Vagina (tissue), 2 donors: ENCODE results near the gene MBD3. TPM values are rescaled to one million over a fixed set of nuclear protein-coding genes. Genes with fewer than 3 reads are reported as not detected.

ENCODE experiments used
- DNase-seq, 2 donors: peaks; one replicate each; pipeline ENCODE4 v3.0.0-alpha.2; 2017; ENCODE audit errors: extremely low spot score in 2 of 2
- H3K27ac ChIP-seq: fragments of 200-600 bp; sonication (generic); one replicate; pipeline ENCODE4 v1.5.1; 2019
- H3K27me3 ChIP-seq: fragments of 200-600 bp; sonication (generic); one replicate; pipeline ENCODE4 v1.5.1; 2019
- H3K36me3 ChIP-seq, 2 donors: fragments of 200-600 bp; sonication (generic); one replicate each; pipeline ENCODE4 v1.5.1; 2017 to 2019
- H3K4me1 ChIP-seq: fragments of 200-600 bp; sonication (generic); one replicate; pipeline ENCODE4 v1.5.1; 2019
- H3K4me3 ChIP-seq, 2 donors: fragments of 200-600 bp; sonication (generic); 1 replicate in 1 of 2; 2 replicates in 1 of 2; pipeline ENCODE4 v1.5.1; 2016 to 2019
- H3K9me3 ChIP-seq: fragments of 200-600 bp; sonication (generic); one replicate; pipeline ENCODE4 v1.5.1; 2019
- CTCF ChIP-seq, 3 experiments: fragments of 450-650 bp in 2 of 3; fragments of 200-600 bp in 1 of 3; sonication (generic) in 1 of 3; IDR thresholded peaks; one replicate each; pipeline ENCODE4 v1.5.1; 2017 to 2019; ENCODE audit warnings: antibody characterized with exemption in 3 of 3, mild to moderate bottlenecking in 2 of 3, moderate library complexity in 2 of 3
- POLR2A ChIP-seq, 2 donors: fragments of 450-650 bp; IDR thresholded peaks; one replicate each; pipeline ENCODE4 v1.6.1; 2017; ENCODE audit warnings: antibody characterized with exemption in 2 of 2, mild to moderate bottlenecking in 2 of 2, moderate library complexity in 2 of 2
- POLR2AphosphoS5 ChIP-seq, 2 donors: sonication (generic); formaldehyde crosslinking; IDR thresholded peaks; one replicate each; pipeline ENCODE4 v1.9.0; 2017; ENCODE audit warnings: antibody characterized with exemption in 2 of 2, mild to moderate bottlenecking in 2 of 2, low read depth in 1 of 2; ENCODE audit not compliant: insufficient read depth in 1 of 2
- intact Hi-C: fragments of 100-400 bp; cut with DNase I; formaldehyde crosslinking; loops from one replicate; pipeline ENCODE4 v1.15.1; 2023
- total RNA-seq: library from RNA; depleted of rRNA; stranded (reverse); fragments of >200 nt; gene quantifications from one replicate; pipeline ENCODE4 v1.2.3, GENCODE V29; 2016

Gene MBD3
- total RNA-seq, 1 donor from 2014 or later: 66.0 TPM

GRCh38 chr19:1527650-1528309, 64.9 kb downstream of the MBD3 start:
- DNase-seq: no peak
- Histone ChIP-seq H3K9me3 (no peaks in the 10 kb centered on the region), H3K36me3 (no peaks in the 10 kb centered on the region), H3K27ac (no peak overlapping the region), H3K4me1 (peaks cover 21% of the 10 kb centered on the region), H3K27me3 (no peaks in the 10 kb centered on the region), H3K4me3 (no peak overlapping the region)
- TF ChIP-seq CTCF (IDR thresholded peaks at IDR 0.05) (no peak), POLR2A (IDR thresholded peaks at IDR 0.05) (no peak), POLR2AphosphoS5 (IDR thresholded peaks at IDR 0.05; ENCODE audit: insufficient read depth in 1 of 2, low read depth in 1 of 2) (no peak)
- intact Hi-C loops: no loop called here

GRCh38 chr19:1526979-1527649, 65.6 kb downstream of the MBD3 start:
- no peaks in the 10 kb centered on the region for H3K27me3 ChIP-seq
- peaks cover 26% of the 10 kb centered on the region for H3K4me1 ChIP-seq
- TF ChIP-seq POLR2A (IDR thresholded peaks at IDR 0.05): no peak
- H3K36me3 ChIP-seq: no peaks in the 10 kb centered on the region
- no peak overlapping the region for H3K4me3 ChIP-seq
- no peak overlapping the region for H3K27ac ChIP-seq
- DNase-seq: no peak
- H3K9me3 ChIP-seq: no peaks in the 10 kb centered on the region
- intact Hi-C loops: no loop called here

- no peak overlapping the region for H3K27ac ChIP-seq
- no peak overlapping the region for H3K4me3 ChIP-seq
- H3K9me3 ChIP-seq: no peaks in the 10 kb centered on the region
- intact Hi-C loops: no loop called here
- TF ChIP-seq POLR2AphosphoS5 (IDR thresholded peaks at IDR 0.05; ENCODE audit: insufficient read depth in 1 of 2, low read depth in 1 of 2) (no peak), CTCF (IDR thresholded peaks at IDR 0.05) (no peak), POLR2A (IDR thresholded peaks at IDR 0.05) (no peak)
- peaks cover 35% of the 10 kb centered on the region for H3K4me1 ChIP-seq
- H3K27me3 ChIP-seq: no peaks in the 10 kb centered on the region
- no peaks in the 10 kb centered on the region for H3K36me3 ChIP-seq
- DNase-seq: no peak
Observed at GRCh38 chr19:1526066-1526778, 66.4 kb downstream of the MBD3 start.

- Histone ChIP-seq H3K27me3 (no peaks in the 10 kb centered on the region), H3K36me3 (no peaks in the 10 kb centered on the region), H3K4me3 (peak overlapping the region in 1 of 2 donors; percentile 40), H3K9me3 (no peaks in the 10 kb centered on the region), H3K27ac (no peak overlapping the region), H3K4me1 (peaks cover 36% of the 10 kb centered on the region)
- no peak for DNase-seq
- TF ChIP-seq POLR2AphosphoS5 (IDR thresholded peaks at IDR 0.05; ENCODE audit: insufficient read depth in 1 of 2, low read depth in 1 of 2) (no peak), POLR2A (IDR thresholded peaks at IDR 0.05) (no peak), CTCF (IDR thresholded peaks at IDR 0.05) (no peak)
- intact Hi-C loops: no loop called here
Observed at GRCh38 chr19:1525343-1525742, 67.3 kb downstream of the MBD3 start.

GRCh38 chr19:1524972-1525325, 67.7 kb downstream of the MBD3 start:
- Histone ChIP-seq H3K9me3 (no peaks in the 10 kb centered on the region), H3K27me3 (no peaks in the 10 kb centered on the region)

More at GRCh38 chr19:1524972-1525325, 67.7 kb downstream of the MBD3 start:
- Histone ChIP-seq H3K4me3 (peak overlapping the region; percentile 40 to 59), H3K36me3 (no peaks in the 10 kb centered on the region), H3K27ac (no peak overlapping the region), H3K4me1 (peaks cover 36% of the 10 kb centered on the region)
- no peak for DNase-seq
- no peak for TF ChIP-seq POLR2A (IDR thresholded peaks at IDR 0.05)
- no peak for TF ChIP-seq POLR2AphosphoS5 (IDR thresholded peaks at IDR 0.05; ENCODE audit: insufficient read depth in 1 of 2, low read depth in 1 of 2)
- TF ChIP-seq CTCF (IDR thresholded peaks at IDR 0.05): no peak
- intact Hi-C loops: no loop called here
